Endothelial cell of umbilical vein (primary cell): Measurements from ENCODE around the gene IQGAP3. TPM values are rescaled to one million over a fixed set of nuclear protein-coding genes. Genes with fewer than 3 reads are reported as not detected.

Source experiments
- BruUV-seq: library from RNA; stranded (reverse); fragments of 400-500 nt; replicated peaks from 2 replicates; lab custom pipeline; 2021; lab: Mats Ljungman, UMichigan
- CTCF ChIA-PET: fragments of 300-600, 350-600 bp; sonication (Branson Sonifier 250); formaldehyde crosslinking; loops from one replicate; lab custom pipeline; 2021; ENCODE audit warnings: antibody characterized with exemption, inconsistent platforms; lab: Charles Lee
- POLR2A ChIA-PET: fragments of 300-600, 350-600 bp; sonication (Branson Sonifier 250); formaldehyde crosslinking; loops from one replicate; lab custom pipeline; 2021; ENCODE audit warnings: antibody characterized with exemption, inconsistent platforms; lab: Charles Lee
- DNase-seq: peaks from one replicate; pipeline ENCODE4 v3.0.0-alpha.2; 2011; ENCODE audit warnings: low read depth, low spot score
- FAIRE-seq: peaks from 2 replicates; lab custom pipeline; 2011; peaks lifted over from hg19 to GRCh38; lab: Jason Lieb, UNC
- H2AFZ ChIP-seq: 2 replicates; pipeline ENCODE4 v1.6.0; 2012; ENCODE audit warnings: low read depth, low read length, control low read depth, inconsistent platforms
- H3K27ac ChIP-seq: 2 replicates; pipeline ENCODE4 v1.5.1; 2011; ENCODE audit warnings: low read depth, mild to moderate bottlenecking, control low read depth, low read length, moderate library complexity; ENCODE audit not compliant: insufficient read depth
- H3K27me3 ChIP-seq, 2 experiments: 2 replicates each; pipeline versions ENCODE4 v1.6.0 to v1.6.1; 2011; ENCODE audit warnings: low read length in 2 of 2, mixed read lengths in 1 of 2; ENCODE audit not compliant: control insufficient read depth in 2 of 2, insufficient read depth in 2 of 2
- H3K36me3 ChIP-seq, 2 experiments: 2 replicates in 1 of 2; 3 replicates in 1 of 2; pipeline ENCODE4 v1.5.1; 2011; ENCODE audit warnings: low read length in 2 of 2, mild to moderate bottlenecking in 1 of 2, moderate library complexity in 1 of 2; ENCODE audit not compliant: control insufficient read depth in 2 of 2, insufficient read depth in 2 of 2; ENCODE audit errors: extremely low read depth in 1 of 2
- H3K4me1 ChIP-seq: 3 replicates; pipeline ENCODE4 v1.5.1; 2011; ENCODE audit warnings: mild to moderate bottlenecking, low read length; ENCODE audit not compliant: control insufficient read depth, insufficient read depth; ENCODE audit errors: extremely low read depth
- H3K4me2 ChIP-seq: 2 replicates; pipeline ENCODE4 v1.6.1; 2011; ENCODE audit warnings: low read length, control low read depth, mixed read lengths; ENCODE audit not compliant: insufficient read depth
- H3K4me3 ChIP-seq, 3 experiments: fragments of 200-600 bp in 1 of 3; sonication (generic), shearing (Covaris generic) in 1 of 3; replicated peaks in 1 of 3; 2 replicates each; pipeline ENCODE4 v1.5.1; 2011 to 2016; ENCODE audit warnings: control low read depth in 3 of 3, low read length in 3 of 3, mild to moderate bottlenecking in 2 of 3, inconsistent platforms in 1 of 3, low read depth in 1 of 3, moderate library complexity in 1 of 3; ENCODE audit not compliant: insufficient read depth in 1 of 3
- H3K79me2 ChIP-seq: 2 replicates; pipeline ENCODE4 v1.6.0; 2012; ENCODE audit warnings: low read length, inconsistent platforms; ENCODE audit not compliant: control insufficient read depth, insufficient read depth
- H3K9ac ChIP-seq: replicated peaks from 2 replicates; pipeline ENCODE3; 2011; ENCODE audit warnings: low read length, control low read depth; ENCODE audit not compliant: insufficient read depth; ENCODE audit errors: extremely low read depth
- H3K9me1 ChIP-seq: replicated peaks from 3 replicates; pipeline ENCODE4 v1.6.0; 2011; ENCODE audit warnings: mild to moderate bottlenecking, low read length; ENCODE audit not compliant: control insufficient read depth, insufficient read depth; ENCODE audit errors: extremely low read depth
- H3K9me3 ChIP-seq: replicated peaks from 2 replicates; pipeline ENCODE4 v1.5.1; 2012; ENCODE audit warnings: low read length, inconsistent platforms; ENCODE audit not compliant: control insufficient read depth, insufficient read depth
- H4K20me1 ChIP-seq: replicated peaks from 2 replicates; pipeline ENCODE3; 2011; ENCODE audit warnings: mild to moderate bottlenecking, low read length; ENCODE audit not compliant: control insufficient read depth, insufficient read depth; ENCODE audit errors: extremely low read depth
- CTCF ChIP-seq, 2 donors: IDR thresholded peaks; 1 replicate in 1 of 2; 2 replicates in 1 of 2; pipeline ENCODE4 v1.5.1; 2011; ENCODE audit warnings: low read length in 2 of 2, mild to moderate bottlenecking in 2 of 2, moderate library complexity in 2 of 2, control low read depth in 1 of 2, inconsistent platforms in 1 of 2, low read depth in 1 of 2; ENCODE audit not compliant: insufficient read depth in 1 of 2; ENCODE audit errors: extremely low read depth in 1 of 2
- EZH2 ChIP-seq: IDR thresholded peaks from 2 replicates; pipeline ENCODE4 v1.6.1; 2012; ENCODE audit warnings: borderline replicate concordance, low read depth, mild to moderate bottlenecking, moderate library complexity, low read length, inconsistent platforms; ENCODE audit not compliant: severe bottlenecking
- FOS ChIP-seq: IDR thresholded peaks from 2 replicates; pipeline ENCODE4 v1.6.1; 2011; ENCODE audit warnings: mild to moderate bottlenecking, low read length, moderate library complexity, borderline replicate concordance; ENCODE audit not compliant: insufficient read depth
- GATA2 ChIP-seq: IDR thresholded peaks from 2 replicates; pipeline ENCODE4 v1.7.0; 2011; ENCODE audit warnings: low read depth, mild to moderate bottlenecking, moderate library complexity, mixed read lengths, low read length; ENCODE audit not compliant: insufficient read length, insufficient read depth
- JUN ChIP-seq: IDR thresholded peaks from 2 replicates; pipeline ENCODE4 v1.6.1; 2011; ENCODE audit warnings: borderline replicate concordance, low read depth; ENCODE audit not compliant: insufficient read length, insufficient read depth
- MAX ChIP-seq: IDR thresholded peaks from 2 replicates; pipeline ENCODE4 v1.6.1; 2011; ENCODE audit not compliant: insufficient read depth, insufficient read length
- MYC ChIP-seq: IDR thresholded peaks from one replicate; pipeline ENCODE4 v1.6.1; 2011; ENCODE audit warnings: mild to moderate bottlenecking, low read depth, low read length
- POLR2A ChIP-seq: IDR thresholded peaks from 2 replicates; pipeline ENCODE4 v1.6.1; 2012; ENCODE audit warnings: low read depth, mild to moderate bottlenecking, control low read depth, low read length
- POLR2AphosphoS5 ChIP-seq: IDR thresholded peaks from 2 replicates; pipeline ENCODE4 v1.6.1; 2012; ENCODE audit warnings: low read depth, mild to moderate bottlenecking, control low read depth, low read length, moderate library complexity; ENCODE audit not compliant: insufficient read depth
- dilution Hi-C: fragments of 300-500 bp; cut with MboI; formaldehyde crosslinking; loops from one replicate; pipeline ENCODE4 v1.15.0; 2019; ENCODE audit warnings: low sequenced_read_pairs; ENCODE audit not compliant: extremely low pct_ligation_motif_present
- intact Hi-C: fragments of 100-400 bp; cut with micrococcal nuclease; formaldehyde crosslinking; loops from one replicate; pipeline ENCODE4 v1.10.0; 2022
- polyA plus RNA-seq, 4 experiments: library from polyadenylated mRNA; depleted of rRNA in 3 of 4; stranded (reverse) in 3 of 4; unstranded in 1 of 4; fragments of >200 nt; gene quantifications; 2 replicates each; pipeline versions ENCODE4 v1.2.1 to v1.2.3, GENCODE V29; 2011 to 2012; ENCODE audit warnings: missing spikeins in 1 of 4
- total RNA-seq: library from RNA; stranded (reverse); gene quantifications from 2 replicates; pipeline ENCODE4 v1.2.3, GENCODE V29; 2021

Gene IQGAP3
- total and polyA plus RNA-seq, 2 donors (not counting 3 experiments of a cell fraction or from before 2014, with no cell fraction given): 28.3 to 60.7 TPM

- CTCF ChIA-PET: interaction anchor here (3.4 to 9.6 kb wide), 2 partner anchors 13 to 108 kb away, joined by 9 to 119 read pairs; no protein-coding TSS in a partner anchor
These were observed 79.2 kb downstream of the IQGAP3 start for GRCh38 chr1:156493154-156493631.

More at GRCh38 chr1:156493154-156493631, 79.2 kb downstream of the IQGAP3 start:
- no peak for TF ChIP-seq POLR2AphosphoS5
- TF ChIP-seq JUN: no peak
- TF ChIP-seq MAX: no peak
- no peak for TF ChIP-seq GATA2
- TF ChIP-seq POLR2A: no peak
- TF ChIP-seq EZH2: no peak
- TF ChIP-seq FOS: no peak
- no peak for TF ChIP-seq MYC
- TF ChIP-seq CTCF (IDR thresholded peaks at IDR 0.05; ENCODE audit: extremely low read depth in 1 of 2, insufficient read depth in 1 of 2, low read depth in 1 of 2, low read length in 2 of 2): no peak
- H3K9me3 ChIP-seq: no peaks in the 10 kb centered on the region
- H3K36me3 ChIP-seq: peaks cover 0 to 7% of the 10 kb centered on the region in 2 experiments
- POLR2A ChIA-PET: no interaction called here
- BruUV-seq: no TSS peak
- H4K20me1 ChIP-seq: no peaks in the 10 kb centered on the region
- H3K4me3 ChIP-seq: no peak overlapping the region
- H3K4me2 ChIP-seq: no peak overlapping the region
- FAIRE-seq (no peak), DNase-seq (no peak)
- peaks cover 44% of the 10 kb centered on the region for H3K4me1 ChIP-seq
- H3K27me3 ChIP-seq: no peaks in the 10 kb centered on the region
- no peaks in the 10 kb centered on the region for H3K9me1 ChIP-seq
- intact Hi-C loops: no loop called here
- H2AFZ ChIP-seq: no peak overlapping the region
- no peak overlapping the region for H3K9ac ChIP-seq
- no peak overlapping the region for H3K27ac ChIP-seq
- dilution Hi-C loops: no loop called here
- peaks cover 99% of the 10 kb centered on the region for H3K79me2 ChIP-seq
